HS-27A (cell line): ENCODE results near the gene PDE4D.

Experiments
- DNase-seq: peaks from one replicate; pipeline ENCODE4 v3.0.0-alpha.2; 2012; ENCODE audit warnings: low read depth, missing footprints

The PDE4D gene

DNA sequence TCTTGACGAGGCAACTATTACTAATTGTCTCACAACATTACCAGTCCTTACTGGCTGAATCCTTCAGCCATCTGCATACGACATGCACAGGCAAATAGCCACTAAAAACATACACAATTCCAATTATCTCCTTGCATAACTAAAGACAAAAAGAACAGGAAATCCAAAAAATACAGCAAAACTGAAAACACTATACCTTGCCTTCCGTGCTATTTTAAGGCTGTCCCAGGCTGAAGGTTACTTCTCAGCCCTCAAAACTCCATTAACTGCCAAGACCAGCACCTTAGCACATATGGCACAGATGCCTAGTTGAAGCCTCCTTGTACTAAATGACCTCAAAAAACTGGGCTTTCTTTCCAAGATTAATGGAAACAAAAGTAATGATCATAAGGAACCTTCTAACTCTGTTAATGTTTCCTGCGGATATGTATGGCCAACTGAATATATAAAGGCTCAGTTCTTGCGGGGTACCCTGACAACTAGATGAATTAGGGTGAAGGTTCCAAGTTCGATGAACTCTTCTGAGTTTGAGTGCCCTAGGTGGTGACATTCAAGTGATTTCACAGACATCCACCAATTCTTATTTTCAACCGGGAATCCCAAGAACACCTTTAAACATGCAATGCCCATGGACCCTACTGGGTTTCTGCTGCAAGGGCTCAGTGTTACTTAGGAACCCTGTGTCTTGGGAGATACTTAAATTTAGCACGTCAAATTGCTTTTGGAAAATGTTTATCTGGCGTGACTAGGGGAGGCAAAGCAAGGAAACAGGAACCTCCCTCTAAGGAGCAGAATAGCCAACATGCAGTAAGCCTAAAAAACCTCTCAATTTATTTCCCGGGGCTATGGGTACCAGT is 855.4 kb downstream of the PDE4D start:
- DNase-seq, result no peak

DNA sequence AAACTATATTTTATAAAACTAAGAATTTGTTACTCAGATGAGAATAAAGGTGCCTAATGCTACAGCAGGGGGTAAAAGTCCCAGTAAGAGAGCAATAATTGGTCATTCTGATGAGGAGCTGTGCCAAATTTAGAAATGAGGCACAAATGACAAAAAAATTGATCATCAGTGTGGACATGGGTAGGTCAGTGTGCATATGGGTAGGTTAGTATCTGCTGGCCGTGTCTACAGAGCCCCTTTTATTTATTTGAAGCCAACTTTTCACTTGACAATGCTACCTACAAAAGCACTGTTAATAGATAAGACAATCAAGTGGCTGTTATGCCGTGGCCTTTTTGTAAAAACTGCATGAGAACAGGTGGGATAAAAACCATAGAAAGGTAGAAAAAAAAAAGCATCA is 856.1 kb downstream of the PDE4D start:
- DNase-seq, result no peak

DNA sequence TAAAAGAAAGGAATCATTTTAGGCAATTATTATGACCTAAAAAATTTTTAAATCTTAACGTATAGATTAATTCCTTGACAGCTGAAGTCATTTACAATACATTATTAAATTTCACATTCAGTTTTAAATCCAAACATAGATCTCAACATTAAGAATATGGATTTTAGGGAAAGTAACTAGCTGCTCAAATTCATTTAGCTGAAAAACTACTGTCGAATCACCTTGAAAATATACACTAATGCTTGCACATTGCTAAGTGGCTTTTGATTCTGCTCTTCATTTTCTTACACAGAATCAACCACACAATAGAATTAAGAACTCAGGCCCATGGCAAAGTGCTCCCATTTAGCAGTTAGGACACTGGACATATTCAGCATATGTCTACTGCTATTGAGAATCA is 856.5 kb downstream of the PDE4D start:
- DNase-seq, result no peak

DNA sequence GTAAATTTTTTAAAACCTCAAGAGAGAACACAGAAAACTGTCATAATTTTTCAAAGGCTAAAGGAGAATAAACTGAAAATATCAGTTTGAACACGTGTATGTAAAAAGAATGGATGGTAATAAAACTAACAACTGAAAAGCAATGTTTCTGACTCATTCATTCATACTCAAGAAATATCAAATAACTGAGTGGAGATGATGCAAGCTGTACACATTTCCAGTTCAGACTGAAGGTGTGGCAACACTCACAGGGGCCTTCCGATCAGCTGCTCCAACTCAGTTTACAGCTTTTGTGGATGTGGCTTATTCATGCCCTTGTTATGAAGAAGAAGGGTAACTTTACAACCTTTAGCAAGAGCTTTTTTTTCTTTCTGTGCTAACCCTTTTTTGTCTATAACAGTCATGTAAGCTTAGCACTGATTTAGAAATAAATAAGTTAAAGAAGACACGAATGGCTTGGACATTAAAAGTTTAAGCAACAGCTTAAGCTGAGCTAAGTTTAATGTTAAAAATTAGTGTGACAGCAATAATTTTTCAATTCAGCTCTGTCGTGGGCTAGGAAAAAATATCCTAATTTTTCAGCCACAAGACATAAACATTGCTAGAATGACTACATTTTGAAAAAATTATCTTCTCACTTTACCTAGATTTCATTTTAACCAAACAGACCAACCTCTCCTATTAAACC is 857.1 kb downstream of the PDE4D start:
- DNase-seq, result peak; percentile 52

DNA sequence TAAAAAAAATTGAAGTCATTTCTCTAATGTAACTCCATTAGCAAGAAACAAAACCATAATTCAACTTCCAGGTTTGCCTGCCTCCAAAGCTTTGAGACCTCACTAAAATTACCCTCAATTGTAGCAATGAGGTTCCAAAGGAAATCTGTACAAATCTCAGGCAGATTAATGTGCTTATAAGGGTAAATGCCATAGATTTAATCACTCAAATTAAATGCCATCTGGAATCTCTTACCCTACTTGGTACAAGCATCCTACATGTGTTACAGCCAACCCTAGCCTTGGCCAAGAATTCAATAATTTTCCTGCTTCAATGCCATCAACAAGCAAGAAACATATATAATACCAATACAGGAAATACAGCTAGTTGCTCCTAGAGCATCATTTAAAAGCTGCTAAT is 857.8 kb downstream of the PDE4D start:
- DNase-seq, result no peak

DNA sequence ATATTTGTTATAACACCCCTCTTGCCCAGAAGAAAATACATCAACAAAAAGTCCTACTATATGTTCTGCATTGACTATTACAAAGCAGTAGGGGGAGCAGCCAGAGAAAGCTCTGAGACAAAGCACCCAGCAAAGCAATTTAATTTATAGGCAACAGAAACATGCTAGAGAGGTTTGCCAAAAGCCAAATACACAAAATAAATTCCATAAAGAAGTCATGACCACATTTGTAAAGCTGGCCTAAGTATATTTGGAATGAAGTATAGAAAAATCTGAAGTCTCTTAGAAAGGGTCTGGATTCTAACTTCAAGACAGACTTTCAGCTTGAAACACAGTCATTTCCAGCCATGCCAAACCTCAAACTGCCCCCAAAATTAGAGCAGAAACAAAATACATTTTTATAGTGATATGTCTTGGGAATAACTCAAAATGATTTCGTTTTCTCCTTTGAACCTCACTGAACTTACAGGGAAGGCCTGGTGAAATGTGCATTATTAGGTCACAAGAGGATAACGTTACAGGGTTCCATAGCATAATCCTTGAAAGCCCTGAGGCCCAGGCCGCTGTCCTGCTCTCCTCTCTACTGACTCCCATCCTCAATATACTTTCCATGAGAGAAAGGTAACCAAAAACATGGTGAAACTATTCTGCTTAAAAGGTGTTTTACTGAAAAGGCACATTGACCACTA is 858.9 kb downstream of the PDE4D start:
- no peak for DNase-seq

DNA sequence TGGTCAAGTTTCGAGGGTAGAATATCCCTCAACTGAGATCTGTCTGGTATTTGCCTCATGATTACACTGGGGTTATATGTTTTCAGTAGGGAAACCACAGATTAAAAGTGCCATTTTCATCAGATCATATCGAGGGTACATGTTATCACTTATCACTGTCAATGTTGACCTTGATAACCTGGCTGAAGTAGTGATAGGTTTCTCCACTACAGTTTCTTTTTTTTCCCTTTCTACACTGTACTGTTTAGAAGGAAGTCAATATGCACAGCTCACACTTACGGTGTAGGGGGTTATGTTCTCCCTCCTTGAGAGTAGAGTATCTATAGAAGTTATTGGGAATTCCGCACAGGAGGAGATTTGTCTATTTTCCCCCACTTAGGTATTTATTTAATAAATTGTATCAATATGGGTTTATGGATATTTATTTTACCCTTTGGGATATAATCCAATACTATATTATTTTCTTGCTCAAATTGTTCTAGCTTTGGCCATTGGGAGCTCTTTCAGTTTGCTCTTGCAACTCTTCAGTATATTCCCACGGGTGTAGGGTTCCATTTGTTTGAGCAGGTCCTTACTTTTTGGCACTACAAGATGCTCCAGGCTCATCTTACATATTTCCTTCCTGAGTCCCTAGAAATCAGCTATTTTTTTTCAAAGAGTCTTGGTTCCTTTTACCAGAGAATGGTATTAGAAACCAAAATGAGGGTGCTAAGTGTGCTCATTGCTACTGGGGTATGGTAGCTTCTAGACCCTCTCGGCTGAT is 866.2 kb downstream of the PDE4D start:
- no peak for DNase-seq

DNA sequence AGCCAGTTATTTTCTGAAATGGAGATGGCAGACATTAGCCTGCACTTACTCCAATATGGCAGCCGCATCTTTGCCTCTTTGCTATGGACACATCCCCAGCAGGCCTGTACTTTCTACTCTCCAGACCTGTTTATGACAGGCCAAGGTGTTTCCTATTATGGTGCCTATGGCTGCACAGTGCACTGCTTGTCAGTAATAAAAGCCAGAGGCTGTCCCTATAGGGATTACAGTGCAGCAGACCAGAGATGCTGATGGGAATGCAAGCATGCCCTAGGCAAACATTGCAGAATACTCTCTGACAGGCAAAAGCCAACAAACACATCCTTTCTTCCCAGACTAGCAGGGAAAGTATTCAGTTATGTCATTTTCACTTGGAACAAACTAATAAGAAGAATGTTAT is 867.8 kb downstream of the PDE4D start:
- no peak for DNase-seq

DNA sequence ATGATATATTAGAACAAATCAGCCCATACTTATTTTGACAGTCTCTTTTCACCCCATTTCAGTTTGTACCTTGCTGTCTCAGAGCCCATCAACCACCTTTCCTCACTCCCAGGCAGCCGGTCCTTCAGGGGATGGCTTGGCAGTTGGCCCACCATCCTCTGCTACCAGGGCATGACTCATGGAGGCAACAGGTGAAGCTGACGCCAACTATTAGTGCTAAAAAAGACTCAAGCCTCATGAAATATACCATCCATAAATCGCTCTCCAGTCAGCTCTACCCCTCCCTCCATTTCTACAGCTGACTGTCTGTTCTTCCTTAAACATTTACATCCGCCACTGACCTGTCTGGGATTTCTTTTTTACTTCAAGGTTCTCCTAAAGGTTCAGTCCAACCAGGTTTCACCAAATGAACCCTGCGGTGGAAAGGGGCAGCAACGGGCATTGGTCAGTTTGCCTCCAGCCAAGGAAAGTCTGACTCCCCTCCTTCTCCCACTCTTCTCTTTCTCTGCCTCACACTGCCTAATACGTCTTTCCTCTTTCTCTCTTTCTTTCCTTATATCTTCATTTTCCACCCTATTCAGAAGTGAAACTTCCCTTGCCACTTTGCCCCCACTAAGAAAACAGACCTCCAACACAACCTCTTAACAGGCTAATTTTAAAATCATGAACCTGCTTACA is 871.5 kb downstream of the PDE4D start:
- DNase-seq, result no peak

DNA sequence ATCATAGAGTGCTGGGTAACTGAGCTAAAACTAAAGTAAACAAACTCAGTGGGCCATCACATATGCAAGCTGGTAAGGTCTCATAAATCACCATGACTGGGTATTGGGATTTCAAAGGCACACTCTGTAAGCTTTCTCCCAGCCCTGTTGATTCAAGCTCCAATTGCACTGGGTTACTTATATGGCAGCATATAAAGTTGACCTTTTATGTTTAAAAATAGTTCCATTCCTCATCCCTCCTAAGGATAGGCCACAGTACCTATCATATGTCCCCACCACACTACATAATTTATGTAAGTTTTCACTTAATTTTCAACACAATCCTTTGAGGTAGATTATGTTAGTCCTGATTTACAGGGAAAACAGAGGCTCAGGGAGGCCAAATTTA is 872.2 kb downstream of the PDE4D start:
- DNase-seq, result no peak

DNA sequence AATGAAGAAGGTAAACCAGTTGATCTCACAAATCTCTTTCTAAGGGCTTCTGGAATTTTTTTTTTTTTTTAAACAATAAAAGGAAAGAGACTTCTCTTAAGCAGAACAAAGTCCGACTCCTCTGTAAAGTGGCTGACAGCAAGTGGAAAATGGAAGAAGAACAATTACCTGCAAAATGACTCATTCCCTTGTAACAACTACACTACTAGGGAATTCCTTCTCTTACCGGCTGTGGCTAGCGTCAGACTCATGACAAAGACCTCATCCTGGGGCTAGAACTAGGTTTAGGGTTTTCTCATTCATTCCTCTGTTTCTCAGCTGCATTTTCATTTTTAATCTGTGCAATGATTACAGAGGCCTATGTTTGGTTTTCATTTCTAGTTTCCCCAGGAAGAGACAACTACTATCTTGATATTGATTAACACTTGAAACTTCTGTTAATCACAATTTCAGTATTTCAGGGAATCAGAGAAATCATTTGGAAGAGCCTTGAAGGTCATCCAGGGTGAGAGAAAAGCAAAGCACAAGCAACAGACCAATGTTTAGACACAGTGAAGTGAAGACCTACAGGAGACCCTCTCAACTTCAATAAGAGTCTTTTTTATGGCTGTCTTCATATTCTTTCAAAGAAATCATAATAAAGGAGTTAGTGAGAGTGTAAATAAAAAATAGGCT is 872.8 kb downstream of the PDE4D start:
- DNase-seq, result no peak

DNA sequence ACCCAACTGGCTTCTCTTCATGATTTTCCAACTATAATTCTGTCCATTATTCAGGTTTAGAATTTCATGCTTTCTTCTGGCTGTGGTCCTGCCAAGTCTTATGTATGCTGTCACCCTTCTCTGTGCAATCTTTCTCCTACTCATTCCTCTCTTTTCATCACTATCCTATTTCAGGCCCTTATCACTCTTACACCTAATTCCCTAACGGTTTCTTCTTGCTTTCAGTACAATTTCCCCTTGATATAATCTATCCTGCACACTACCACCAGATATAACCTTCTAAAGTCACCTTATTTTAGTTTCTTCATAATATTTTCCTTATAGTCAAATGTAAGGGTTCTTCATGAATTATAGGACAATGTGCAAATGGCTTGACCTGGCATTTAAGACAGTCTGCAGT is 874.4 kb downstream of the PDE4D start:
- no peak for DNase-seq

DNA sequence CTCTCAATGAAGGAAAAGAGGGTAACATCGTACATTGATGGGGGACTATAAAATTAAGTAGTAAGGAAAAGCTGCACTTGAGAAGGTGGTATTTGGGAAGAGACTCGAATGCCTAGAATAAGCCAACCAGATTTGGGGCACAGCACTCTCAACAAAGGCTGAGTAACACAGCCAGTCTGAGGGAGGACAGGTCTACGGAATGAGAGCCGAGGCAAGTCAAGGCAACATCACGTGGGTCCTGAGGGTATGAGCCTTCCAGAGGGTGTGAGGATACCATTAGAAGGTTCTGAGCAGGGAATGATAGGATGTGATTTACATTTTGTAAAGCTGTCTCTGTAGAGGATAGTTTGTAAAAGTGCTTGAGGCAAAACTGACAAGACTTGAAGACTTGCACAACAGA is 876.6 kb downstream of the PDE4D start:
- no peak for DNase-seq

DNA sequence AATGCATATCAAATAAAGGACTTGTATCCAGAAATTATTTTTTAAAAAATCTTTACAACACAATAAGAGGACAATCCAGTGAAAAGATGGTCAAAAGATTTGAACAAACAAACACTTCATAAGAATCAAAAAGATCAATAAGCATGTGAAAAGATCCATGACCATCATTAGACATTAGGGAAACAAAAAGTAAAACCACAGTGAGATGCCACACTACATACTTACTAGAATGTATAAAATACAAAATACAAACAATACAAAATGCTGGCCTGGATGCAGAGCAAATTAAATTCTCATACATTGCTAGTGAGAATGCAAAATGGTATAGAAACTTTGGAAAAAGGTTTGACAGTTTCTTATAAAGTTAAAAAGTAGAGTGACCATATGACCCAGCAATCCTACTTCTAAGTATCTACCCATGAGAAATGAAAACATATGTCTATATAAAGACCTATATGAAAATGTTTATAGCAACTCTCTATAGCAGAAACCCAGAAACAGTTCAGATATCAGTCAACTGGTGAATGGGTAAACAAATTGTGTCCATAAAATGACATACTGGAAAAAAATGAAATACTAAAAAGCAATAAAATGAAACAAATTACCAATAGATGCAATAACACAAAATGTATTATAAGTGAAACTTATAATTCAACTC is 884.6 kb downstream of the PDE4D start:
- no peak for DNase-seq

DNA sequence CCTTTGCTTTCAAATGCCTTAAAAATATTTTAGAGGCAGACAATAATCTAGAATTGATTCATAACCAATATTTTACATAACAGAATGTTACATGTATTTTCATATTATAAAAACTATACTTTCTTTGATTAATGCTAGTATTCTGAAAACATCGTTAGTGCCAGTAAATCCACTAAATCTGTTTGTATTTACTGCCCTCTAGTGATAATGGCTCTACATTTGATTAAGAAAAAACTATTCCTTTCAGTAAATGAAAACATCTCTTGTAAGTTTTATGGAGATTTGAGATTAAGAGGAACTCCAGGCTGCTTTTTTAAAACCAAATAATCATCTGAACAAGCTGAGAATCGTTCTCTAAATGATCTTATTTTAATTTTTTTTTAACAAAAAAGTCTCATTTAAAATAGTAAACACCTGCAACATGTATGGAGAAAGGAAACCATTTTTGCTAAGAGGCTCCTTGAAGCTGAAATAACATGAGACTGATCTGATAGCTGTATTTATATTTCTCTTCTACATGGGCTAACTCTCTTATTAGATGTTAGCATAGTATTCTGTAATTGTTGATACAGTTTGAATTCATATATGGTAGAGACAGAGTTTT is 886.0 kb downstream of the PDE4D start:
- DNase-seq, result no peak

DNA sequence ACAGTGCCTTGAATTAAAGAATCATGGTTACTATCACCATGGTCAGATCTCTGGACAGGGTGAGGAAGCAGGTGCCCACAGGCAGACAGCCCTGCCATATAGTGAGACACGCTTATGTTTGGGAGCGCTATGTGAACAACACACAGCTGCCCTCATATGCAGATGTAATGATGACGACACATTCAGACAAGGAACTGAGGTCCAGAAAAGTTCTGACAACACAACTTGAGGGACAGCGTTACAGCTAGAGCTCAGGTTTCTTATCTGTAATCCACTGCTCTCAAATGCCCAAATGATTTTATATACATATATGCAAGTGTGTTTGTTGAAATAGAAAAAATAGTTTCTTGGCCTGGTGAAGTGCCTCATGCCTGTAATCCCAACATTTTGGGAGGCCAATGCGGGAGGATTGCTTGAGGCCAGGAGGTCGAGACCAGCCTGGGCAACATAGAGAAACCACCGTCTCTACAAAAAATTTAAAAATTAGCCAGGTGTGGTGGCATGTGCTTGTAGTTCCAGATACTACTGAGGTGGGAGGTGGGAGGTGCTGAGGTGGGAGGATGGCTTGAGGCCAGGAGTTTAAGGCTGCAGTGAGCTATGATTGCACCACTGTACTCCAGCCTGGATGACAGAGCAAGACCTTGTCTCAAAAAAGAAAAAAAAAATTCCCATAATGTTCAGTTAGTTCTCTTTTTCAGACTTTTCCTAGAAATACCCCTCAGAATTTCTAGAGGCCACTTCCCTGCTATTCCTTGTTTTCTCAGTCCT is 887.4 kb downstream of the PDE4D start:
- no peak for DNase-seq

DNA sequence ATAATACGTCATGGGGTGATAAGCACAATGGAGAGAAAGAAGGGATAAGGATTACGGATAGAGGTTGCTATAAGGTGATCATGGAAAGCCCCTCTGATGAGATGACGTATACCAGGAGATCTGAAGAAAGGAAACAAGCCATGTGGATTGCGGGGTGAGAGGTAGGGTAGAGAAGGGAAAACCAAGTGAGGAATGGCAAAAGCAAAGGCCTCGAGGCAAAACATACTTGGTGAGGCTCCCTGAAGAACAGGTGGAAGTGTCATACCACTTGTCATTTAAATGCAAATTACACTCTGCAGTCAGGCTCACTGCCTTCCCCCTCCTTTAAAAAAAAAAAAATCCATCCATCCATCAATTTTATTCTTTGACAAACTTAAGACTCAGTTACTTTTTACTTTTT is 889.9 kb downstream of the PDE4D start:
- DNase-seq, result no peak

DNA sequence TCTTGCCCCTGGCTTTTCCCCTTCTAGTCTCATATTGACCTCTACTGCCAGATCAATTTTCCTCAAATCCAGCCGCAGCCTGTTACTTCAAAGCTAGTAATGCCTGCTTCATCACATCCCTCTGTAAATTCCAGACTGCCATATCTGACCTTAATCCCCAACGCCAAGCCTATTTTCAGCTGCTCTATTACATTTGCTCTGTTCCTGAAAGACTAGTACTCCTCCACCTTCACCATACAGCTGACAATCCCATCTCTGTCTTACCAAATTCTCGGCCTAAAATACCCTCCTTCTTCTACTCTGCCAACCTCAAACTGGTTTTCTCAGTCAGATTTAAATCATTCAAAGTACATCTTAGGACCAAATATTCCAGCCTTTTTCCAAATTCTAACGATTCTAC is 890.4 kb downstream of the PDE4D start:
- DNase-seq, result no peak

DNA sequence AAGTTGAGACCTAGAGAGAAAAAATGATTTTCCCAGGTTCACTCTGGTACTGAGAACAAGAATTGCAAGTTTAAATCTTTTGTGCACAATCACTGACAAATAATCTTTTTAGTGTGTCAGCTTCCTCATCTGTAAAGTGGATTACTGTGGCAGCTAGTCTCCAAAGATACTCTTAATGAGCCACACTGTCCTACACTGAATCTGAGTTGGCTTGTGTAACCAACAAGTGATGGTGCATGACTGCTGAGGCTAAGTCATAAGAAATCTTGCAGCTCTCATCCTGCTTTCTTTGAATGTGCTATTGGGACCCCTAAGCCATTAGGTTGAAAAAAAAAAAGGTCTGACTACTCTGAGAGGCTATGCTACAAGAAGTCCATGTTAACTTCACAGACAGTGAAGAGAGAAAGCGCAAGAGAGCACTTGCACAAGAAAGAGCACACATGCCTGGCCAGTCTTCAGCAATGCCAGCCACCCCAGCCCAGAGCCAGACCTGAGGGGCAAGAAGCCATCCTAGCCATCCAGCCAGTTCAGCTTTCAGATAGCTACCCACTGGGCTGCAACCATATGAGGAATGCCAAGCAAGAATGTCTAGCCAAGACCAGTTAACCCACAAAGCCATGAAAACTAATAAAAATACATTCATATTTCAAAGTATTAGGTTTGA is 891.2 kb downstream of the PDE4D start:
- DNase-seq, result no peak
